ENCODE data around the gene SCGN.

The SCGN gene

DNA sequence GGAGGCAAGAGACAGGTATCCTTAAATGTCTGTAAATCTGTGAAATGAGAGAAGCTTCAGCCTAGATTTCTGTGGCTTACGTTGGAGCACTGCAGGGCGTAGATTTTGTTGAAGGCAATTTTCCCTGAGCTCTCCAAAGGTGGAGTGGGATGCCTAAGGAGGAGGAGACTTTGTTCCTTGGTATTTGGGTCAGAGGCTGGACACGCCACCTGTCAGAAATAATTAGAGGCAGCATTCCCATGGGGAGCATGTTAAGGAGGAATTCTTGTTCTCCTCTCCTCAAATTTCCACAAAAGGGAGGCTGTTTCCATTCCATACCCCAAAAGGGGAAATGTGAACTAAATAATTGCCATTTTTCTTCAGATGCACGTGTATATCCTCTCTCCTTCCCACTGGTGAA lies 11.1 kb upstream of the SCGN start:
- no peak for DNase-seq (ENCODE audit: low read depth)

DNA sequence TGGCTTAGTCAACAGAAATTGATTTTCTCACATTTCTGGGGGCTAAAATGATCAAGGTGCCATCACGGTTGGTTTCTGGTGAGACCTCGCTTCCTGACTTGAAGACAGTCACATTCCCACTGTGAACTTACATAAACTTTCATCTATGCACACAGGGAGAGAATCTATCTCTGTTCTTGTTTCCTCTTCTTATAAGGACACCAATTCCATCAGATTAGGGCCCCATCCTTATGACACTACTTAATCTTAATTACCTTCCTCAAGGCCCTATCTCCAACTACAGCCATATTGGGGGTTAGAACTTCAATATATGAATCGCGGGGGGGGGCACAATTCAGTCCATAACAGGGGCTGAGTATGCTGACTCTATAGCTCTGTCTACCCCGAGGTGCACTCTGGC lies 10.6 kb upstream of the SCGN start:
- DNase-seq (ENCODE audit: low read depth) = no peak

DNA sequence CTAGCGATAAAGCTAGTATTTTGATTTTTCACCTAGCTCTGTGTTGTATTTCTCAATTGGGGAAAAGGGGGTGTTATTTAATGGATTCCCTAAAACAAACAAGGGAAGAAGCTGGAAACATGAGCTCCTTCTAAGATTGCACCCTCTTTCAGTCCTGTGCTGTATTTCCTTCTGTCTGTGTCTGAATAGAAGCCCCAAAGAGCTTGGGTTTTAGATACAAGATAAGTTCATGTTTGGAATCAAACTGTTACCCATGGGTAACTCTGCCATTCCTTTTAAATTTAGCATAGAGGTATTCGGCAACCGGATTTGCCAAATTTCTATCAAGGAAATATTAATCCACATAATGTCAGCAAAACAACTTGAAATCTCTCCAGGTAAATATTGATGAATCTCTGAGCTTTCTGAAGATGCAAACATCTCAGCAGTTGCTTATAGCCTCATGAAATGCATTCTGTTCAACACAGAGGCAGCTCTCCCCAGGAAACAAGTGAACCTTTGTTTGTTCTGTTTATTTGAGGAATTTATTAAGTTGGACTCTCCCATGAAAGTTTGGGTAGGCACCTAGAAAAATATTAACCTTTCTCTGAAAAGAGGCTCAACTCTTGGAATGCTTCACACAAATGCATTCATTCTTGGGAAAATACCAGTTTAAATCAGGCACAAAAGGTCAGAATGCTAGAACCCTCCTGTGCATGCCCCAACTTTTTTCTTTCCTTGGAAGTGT lies 9.9 kb upstream of the SCGN start:
- DNase-seq (ENCODE audit: low read depth) = no peak

DNA sequence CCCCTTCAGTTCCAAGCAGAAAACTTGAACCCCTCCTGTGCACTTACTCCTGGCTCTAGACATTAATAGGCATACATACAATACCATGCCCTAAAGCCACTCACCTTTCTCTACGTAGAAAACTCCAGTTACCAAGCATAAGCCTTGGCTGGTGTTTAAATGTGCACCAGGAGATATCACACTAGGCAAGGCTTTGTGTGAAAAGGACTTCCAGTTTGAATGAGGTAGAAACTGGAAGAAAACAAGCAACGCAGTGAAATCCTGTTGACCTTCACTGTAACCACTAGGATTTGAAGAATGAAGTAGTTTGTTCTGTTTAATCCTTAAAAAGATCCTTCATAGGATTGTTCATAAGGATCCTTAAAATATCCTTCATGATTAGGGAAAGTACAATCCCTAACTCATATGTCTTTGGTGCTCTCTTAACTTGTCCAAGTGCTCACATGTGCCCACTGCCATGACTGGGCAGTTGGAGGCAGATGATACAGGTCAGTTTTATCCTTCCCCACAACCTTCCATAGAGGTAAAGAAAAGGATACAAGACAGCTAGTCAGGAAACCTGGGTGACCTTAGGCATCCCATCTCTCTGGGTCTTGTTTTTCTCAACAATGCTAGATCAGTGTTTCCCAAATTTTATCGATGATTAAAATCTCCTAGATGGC lies 9.2 kb upstream of the SCGN start:
- DNase-seq (ENCODE audit: low read depth) = no peak

DNA sequence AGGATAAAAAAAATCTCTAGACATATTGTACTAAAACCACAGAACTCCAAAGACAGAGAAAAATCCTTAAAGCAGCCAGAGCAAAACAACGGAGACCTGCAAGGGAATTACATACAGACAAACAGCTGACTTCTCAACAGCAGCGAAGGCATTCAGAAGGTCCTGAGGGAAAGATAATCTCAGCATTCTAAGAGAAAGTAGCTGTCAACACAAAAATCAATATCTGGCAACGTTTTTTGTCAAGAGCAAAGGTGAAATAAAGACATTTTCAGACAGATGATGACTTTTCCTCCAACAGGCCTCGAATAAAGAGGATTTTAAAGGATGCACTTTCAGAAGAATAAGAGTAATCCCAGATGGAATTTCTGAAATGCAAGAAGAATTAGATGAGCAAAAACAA lies 6.1 kb upstream of the SCGN start:
- DNase-seq (ENCODE audit: low read depth) = no peak

DNA sequence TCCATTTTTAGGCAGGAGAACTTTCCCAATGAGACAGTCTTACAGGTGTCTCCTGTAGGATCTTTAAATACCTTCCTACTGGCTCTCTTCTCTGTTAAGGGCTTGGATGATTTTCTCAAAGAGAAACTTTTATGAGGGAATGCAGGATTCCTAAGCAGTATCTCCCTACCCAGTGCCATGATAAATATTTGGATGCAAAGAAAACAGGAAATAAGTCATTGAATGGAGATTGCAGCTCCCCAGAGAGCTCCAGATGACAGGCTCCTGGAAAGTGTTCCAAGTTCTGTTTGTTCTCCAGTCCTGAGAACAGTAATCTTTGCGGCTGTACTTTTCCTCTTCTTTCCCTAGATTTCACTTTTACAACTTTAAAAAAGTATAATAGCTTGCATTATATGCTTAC lies 2.4 kb upstream of the SCGN start:
- no peak for DNase-seq (ENCODE audit: low read depth)

DNA sequence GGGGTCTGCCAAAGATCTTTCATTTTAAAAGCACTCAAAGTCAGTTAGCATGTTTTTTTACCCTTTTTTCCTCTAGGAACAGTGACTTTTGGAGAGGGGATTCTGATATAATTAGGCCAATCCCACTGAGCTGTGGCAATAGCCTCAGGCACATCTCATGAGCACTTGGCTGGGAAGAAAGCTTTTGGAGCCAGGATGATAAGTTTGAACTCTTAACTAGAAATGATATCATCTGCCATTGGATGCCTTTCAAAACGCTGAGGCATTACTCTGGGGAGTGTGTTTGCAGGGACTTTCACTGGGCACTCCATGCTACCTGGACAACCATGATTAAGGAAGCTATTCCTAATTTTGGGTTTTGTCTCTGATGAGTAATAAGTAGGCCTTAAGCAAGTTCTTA lies 3.7 kb downstream of the SCGN start:
- no peak for DNase-seq (ENCODE audit: low read depth)

DNA sequence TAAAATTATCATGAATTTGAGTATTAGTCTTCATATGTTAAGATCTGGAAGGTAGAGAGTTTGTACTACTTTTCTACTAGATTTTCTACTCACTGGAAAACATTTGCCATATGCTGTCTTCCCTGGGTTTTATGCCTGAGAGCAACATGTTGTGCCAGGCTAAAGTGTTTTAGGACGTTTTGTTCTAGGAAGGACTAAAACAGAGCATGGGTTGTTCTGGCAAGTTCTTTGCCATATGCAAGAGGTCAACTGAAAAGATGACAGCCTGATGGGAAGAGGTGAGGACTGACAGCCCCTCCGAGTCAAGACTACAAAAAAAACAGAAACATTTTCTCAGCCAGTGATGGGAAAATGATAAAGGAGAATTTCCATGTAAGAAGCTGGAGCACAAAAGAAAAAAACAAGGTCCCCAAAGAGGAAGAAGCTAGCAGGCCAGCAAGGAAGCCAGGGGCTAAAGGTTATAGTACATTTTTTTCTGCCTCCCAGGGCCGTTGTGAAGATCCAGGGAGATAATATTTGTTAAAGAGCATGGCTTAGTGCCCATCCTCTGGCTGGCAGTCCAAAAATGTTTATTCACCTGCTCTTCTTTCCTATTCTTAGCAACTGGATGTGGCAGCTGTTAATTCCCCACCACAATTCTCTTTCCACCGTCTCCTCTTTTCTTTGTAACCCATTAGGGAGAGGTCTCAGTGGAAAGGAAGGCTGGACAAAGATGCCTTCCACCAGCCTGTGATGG lies 7.8 kb downstream of the SCGN start:
- DNase-seq (ENCODE audit: low read depth) = no peak

DNA sequence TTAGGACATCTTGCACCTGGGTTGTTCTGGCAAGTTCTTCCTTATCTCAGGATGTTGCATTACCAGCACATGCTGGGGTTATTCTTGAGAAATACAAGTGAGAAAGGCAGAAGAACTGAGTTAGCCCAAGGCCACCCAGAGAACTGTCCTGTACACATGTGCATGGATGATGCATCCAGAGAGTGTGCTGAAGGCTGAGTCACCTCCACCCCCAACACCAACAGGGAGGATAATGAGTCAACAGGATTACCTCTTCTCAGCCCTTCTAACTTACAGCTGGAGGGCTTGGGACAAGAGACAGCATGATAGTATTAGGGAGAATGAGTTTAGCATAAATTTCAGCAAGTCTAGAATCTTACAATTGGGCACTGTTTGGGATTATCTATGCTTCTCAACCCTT lies 8.5 kb downstream of the SCGN start:
- DNase-seq (ENCODE audit: low read depth) = no peak

DNA sequence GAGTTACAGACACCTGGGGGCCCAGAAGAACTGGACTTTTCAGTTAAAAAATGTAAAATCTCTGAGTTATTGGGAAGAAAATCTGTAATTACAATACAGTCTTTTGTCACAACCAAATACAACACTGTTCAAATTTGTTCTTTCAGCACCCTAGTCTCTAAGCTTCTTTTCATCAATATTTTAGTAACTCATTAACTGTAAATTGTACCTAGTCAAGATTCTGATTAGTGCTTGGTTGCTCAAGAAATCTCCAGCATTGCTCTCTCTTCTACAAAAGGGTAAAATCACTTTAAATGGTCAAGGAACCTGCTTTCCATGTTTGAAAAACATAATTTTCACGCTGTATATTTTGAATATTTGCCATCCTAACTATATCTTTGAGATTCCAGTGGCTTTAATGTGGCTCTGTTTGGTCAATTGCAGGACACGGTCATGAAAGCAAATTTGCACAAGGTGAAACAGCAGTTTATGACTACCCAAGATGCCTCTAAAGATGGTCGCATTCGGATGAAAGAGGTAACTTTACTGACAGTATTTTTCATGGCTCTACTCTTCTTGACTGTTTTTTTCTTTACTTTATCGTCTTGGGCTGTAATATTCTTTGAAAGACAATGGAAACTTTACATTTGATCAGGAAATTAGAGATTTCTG lies 9.2 kb downstream of the SCGN start:
- no peak for DNase-seq (ENCODE audit: low read depth)

DNA sequence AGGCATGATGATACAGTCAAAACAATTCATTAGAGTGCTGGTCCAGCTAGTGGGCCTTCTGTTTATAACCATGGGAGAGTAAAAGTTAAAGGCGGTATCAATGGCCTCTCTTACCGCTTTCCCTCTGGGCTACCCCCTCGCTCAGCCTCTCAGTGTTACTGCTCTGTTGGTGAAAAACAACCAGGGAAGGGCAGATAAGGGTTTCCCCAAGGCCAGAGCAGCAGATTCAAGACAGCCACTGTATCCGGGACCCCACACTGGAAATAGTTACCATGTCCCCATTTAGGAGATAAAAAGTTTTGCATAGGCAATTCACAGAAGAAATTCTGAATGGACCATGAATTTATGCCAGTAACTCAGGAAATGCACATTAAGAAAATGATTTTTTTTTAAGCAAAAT lies 13.4 kb downstream of the SCGN start:
- DNase-seq (ENCODE audit: low read depth) = no peak

DNA sequence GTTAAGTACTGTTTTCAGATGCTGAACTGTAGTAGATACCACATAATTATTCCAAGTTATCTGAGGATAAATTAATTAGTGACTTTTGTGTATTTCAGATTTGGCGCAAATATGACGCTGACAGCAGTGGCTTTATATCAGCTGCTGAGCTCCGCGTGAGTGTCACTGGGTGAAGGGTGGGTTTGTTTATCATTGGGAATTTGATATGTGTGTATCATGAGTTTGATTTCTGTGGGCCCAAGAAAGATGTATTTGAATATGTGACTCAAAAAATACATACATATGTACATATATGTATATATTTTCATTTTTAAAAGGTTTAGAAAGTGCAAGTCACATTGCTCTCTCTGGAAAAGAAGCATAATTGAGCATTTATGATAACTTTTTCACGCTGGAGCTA lies 17.4 kb downstream of the SCGN start:
- DNase-seq (ENCODE audit: low read depth) = no peak

DNA sequence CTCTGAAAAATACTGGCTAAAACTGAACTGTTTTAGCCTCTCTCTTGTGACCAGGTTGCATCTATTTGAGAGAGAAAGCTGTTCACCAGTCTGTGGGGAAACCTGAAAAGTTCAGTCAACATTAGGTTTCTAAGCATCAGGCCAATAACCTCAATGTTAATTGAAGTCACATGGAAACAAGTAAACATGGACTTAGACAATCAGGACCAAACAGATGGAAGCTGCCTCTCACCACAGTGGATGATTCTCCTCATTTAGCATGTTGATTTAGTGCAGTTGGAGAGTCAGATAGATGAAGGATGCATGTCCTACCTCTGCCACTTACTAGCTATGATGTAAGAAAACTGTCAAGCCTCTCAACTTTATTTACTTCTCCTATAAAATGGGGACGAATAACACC lies 18.2 kb downstream of the SCGN start:
- no peak for DNase-seq (ENCODE audit: low read depth)

DNA sequence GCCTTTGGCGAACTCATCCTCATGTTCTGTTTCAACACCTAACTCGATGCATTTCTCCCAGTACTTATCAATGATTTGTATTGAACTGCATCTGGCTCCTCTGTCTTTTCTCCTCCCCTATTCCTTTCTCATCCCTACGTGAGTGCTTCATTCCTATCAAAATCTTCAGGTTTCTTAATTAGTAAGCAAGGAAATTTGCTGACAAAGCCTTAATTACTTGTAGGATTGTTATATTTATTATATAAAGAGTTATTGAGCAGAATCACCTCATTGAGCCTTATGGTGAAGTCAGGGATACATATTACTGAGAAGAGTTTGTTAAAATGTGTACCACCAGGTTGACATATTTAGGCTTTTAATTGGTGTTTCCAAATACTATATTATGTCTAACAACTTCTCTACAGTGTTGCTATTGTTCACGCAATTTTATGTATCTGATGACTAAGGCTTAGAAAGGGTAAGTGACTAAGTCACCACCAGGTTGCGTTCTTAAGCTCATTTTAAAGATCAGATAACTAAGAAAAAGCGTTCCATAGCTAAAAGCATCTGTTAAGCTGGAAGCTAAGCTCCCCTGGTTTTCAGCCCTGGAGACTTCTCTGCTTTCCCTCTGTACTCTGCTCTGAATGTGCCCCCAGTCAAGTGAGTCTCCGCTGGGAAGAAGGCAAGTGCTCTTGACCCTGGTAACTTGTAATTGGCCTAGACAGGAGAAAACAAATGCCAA lies 18.9 kb downstream of the SCGN start:
- no peak for DNase-seq (ENCODE audit: low read depth)

DNA sequence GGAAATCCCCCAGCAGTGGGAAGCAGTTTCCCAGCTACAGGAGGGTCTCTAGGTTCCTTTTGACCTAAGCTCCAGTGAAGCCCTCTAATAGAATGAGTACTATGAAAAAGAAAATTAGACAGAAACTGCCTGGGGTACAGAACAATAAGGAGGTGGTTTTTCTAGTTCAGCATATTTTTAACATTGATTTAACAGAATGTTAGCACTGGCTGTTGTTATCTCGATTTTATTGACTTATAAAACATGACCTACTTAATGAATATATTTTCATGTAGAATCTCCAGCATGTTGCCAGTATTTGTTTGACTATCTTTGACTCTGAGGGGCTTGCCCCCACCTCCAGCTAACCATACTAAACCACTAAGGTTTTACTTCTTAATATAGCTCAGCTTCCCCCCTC lies 19.6 kb downstream of the SCGN start:
- no peak for DNase-seq (ENCODE audit: low read depth)

DNA sequence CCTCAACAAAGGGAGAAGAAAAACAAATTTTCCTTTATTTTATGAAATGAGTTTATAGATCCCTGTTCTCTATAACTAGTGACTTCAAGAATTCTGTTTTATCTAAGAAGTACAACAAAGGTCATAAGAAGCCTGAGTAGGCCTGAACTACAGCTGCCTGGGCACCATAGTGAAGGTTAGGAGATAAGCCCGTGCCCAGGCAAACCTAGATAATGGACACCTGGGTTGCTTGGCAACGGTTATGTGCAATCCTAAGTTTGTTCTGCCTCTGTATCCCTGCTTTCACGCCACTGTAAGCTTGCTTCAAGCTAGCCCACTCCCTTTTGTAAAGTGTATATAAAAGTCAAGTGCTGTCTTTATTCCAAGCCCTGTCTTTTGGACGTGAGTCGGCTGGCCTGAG lies 23.2 kb downstream of the SCGN start:
- DNase-seq (ENCODE audit: low read depth) = no peak

DNA sequence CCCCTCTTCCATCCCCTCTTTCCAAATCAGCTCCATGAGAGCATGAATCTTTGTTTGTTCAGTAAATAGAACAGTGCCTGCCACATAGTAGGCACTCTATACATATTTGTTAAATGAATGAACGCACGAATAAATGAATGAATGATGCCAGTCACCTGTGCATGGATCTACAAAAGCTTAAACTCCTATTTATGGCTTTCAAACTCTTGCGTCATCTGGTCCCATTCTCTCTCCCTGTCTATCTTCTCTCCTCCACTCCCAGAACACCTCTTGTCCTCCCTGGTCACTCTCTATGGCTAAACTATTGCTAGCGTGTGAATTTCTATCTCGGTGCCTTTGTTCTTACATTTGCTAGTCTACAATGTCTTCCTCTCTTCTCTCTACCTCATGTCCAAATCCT lies 24.8 kb downstream of the SCGN start:
- DNase-seq (ENCODE audit: low read depth) = no peak

DNA sequence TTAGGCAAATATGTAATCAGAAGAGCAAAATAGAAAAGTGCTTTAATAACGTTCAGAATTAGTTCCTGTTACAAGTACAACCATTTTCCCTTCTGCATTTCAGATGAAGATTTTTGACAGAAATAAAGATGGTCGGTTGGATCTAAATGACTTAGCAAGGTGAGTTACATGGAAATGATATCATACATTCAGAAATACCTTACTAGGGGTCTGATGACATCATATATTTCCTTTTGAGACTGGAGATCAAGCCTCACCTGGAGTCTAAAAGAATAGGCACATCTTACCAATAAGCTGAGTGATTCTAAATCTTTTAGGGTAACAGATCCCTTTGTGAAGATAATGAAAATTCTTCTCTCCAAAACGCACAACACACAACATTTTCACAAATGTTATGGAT lies 29.8 kb downstream of the SCGN start:
- DNase-seq (ENCODE audit: low read depth) = no peak

DNA sequence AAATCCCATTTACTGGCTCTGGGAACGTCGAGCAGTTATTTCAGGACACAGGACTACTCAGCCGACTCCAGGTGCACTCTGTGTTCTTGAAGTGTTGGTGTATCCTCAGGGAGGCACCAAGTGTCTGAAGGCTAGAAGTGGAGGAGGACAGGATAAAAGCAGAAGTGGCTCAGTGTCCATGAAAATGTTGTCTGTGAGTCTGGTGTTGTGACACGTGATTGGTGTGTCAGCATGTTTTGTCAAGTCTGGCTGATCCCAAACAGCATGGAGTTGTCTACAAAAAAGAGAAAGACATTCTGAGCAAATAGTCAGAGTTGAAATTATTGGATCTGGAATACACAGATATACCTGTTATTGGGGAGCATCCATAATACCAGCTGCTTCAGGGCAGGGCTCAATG lies 30.3 kb downstream of the SCGN start:
- no peak for DNase-seq (ENCODE audit: low read depth)

DNA sequence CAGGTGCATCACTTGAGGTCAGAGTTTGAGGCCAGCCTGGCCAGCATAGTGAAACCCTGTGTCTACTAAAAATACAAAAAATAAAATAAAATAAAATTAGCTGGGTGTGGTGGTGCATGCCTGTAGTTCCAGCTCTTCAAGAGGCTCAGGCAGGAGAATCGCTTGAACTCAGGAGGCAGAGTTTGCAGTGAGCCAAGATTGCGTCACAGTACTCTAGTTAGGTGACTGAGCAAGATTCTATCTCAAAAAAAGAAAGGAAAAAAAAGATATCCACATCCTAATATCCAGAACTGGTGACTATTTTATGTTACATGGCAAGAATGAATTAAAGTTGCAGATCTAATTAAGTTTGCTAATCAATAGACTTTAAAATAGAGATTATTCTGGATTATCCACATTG lies 32.5 kb downstream of the SCGN start:
- DNase-seq (ENCODE audit: low read depth) = no peak

DNA sequence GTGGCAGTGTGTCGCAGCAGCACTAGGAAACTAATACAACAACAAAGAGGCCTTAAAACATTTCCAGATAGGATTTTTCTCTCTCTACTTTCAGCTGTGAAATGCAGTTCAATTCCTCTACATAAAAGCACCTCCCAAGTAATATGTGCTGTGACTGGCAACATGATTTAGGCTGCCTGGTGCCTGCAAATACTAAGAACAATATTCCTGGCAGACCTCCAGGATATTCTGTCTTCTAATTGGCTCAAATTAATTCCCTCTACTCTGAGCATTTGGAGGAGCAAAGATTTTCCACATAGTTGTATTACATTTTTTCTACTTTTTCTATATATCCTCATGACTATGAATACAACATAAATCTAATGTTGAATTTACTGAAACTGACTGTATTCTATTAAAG lies 33.2 kb downstream of the SCGN start:
- no peak for DNase-seq (ENCODE audit: low read depth)

DNA sequence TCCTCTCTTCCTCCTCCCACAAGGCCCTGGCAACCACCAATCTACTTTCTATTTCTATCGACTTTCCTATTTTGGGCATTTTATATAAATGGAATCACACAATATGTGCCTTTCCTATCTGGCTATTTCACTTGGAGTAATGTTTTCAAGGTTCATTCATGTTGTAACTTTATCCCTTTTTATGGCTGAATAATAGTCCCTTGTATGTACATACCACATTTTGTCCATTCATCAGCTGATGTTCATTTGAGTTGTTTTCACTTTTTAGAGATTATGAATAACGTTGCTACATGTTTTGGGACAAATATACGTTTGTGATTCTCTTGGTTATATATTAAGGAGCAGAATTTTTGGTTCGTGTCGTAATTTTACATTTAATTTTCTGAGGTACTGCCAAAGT lies 33.9 kb downstream of the SCGN start:
- DNase-seq (ENCODE audit: low read depth) = no peak
